GM19438 (cell line): ENCODE results near the gene EVX2.

Experiments used
- ATAC-seq: cut with Tn5 transposase; IDR thresholded peaks from one replicate; pipeline ENCODE4 v1.9.1; 2021; ENCODE audit warnings: low read depth; ENCODE audit not compliant: unreplicated experiment

Gene EVX2

GRCh38 chr2:176122683-176123410, 39.1 kb upstream of the EVX2 start, which contains the start of gene HOXD9:
Gene HOXD9, plus strand, starts transcription at chr2:176122719. Its CDS starts 50 bp downstream, at chr2:176122769.
- ATAC-seq: no peak

GRCh38 chr2:176122052-176122682, 38.4 kb upstream of the EVX2 start:
- ATAC-seq: no peak

- ATAC-seq: no peak
Measured at GRCh38 chr2:176121190-176122051, 37.7 kb upstream of the EVX2 start.

- ATAC-seq: no peak
Measured at GRCh38 chr2:176120364-176121189, 36.8 kb upstream of the EVX2 start.

- ATAC-seq: no peak
Measured at GRCh38 chr2:176118601-176119339, 35.0 kb upstream of the EVX2 start.

- ATAC-seq: no peak
Measured at GRCh38 chr2:176117823-176118371, 34.1 kb upstream of the EVX2 start.

- no peak for ATAC-seq
Measured at GRCh38 chr2:176117162-176117822, 33.5 kb upstream of the EVX2 start.

- ATAC-seq: no peak
Measured at GRCh38 chr2:176115883-176116813, 32.4 kb upstream of the EVX2 start, which contains the start of gene HOXD10. Gene HOXD10, plus strand, starts transcription at chr2:176116778. Its CDS starts 56 bp downstream, at chr2:176116834.

GRCh38 chr2:176114930-176115625, 31.3 kb upstream of the EVX2 start:
- no peak for ATAC-seq

- ATAC-seq: no peak
Measured at GRCh38 chr2:176114120-176114929, 30.6 kb upstream of the EVX2 start.

GRCh38 chr2:176112375-176113302, 28.9 kb upstream of the EVX2 start:
- ATAC-seq: no peak

GRCh38 chr2:176111846-176112374, 28.1 kb upstream of the EVX2 start:
- no peak for ATAC-seq

- ATAC-seq: no peak
Measured at GRCh38 chr2:176111309-176111663, 27.5 kb upstream of the EVX2 start.

- ATAC-seq: no peak
Measured at GRCh38 chr2:176110415-176111308, 26.9 kb upstream of the EVX2 start.
